GM12874 (cell line): ENCODE results near the gene STK39.

Experiments
- TF ChIP-seq, protein P1 (sequence below): IDR thresholded peaks from 2 replicates; pipeline ENCODE4 v1.5.1; 2011; ENCODE audit warnings: low read depth, mild to moderate bottlenecking, control low read depth, low read length, moderate library complexity; ENCODE audit not compliant: insufficient read depth

STK39 gene

DNA sequence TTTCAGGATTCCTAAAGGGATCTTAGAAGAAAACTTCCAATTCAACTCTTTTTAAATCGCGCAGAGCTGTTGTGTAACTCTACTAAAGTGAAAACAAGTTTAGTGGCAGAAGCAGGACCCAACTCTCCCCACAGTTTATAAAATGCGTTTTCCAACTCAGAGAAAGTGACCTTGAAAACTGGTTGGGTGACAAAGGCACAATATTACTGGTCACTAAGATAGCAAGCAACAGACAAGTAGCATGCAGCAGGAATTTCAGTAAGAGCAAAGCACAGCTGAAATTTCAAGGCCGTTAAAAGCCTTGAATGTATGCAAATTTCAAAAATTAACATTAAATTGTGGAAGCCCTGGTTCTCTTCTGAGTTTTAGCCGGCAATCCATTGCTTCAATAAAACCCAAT is 66.9 kb downstream of the STK39 start:
- TF ChIP-seq, protein P1, sequence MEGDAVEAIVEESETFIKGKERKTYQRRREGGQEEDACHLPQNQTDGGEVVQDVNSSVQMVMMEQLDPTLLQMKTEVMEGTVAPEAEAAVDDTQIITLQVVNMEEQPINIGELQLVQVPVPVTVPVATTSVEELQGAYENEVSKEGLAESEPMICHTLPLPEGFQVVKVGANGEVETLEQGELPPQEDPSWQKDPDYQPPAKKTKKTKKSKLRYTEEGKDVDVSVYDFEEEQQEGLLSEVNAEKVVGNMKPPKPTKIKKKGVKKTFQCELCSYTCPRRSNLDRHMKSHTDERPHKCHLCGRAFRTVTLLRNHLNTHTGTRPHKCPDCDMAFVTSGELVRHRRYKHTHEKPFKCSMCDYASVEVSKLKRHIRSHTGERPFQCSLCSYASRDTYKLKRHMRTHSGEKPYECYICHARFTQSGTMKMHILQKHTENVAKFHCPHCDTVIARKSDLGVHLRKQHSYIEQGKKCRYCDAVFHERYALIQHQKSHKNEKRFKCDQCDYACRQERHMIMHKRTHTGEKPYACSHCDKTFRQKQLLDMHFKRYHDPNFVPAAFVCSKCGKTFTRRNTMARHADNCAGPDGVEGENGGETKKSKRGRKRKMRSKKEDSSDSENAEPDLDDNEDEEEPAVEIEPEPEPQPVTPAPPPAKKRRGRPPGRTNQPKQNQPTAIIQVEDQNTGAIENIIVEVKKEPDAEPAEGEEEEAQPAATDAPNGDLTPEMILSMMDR: no peak

GRCh38 chr2:168179592-168179991 is 67.8 kb downstream of the STK39 start:
- TF ChIP-seq, protein P1: no peak

DNA sequence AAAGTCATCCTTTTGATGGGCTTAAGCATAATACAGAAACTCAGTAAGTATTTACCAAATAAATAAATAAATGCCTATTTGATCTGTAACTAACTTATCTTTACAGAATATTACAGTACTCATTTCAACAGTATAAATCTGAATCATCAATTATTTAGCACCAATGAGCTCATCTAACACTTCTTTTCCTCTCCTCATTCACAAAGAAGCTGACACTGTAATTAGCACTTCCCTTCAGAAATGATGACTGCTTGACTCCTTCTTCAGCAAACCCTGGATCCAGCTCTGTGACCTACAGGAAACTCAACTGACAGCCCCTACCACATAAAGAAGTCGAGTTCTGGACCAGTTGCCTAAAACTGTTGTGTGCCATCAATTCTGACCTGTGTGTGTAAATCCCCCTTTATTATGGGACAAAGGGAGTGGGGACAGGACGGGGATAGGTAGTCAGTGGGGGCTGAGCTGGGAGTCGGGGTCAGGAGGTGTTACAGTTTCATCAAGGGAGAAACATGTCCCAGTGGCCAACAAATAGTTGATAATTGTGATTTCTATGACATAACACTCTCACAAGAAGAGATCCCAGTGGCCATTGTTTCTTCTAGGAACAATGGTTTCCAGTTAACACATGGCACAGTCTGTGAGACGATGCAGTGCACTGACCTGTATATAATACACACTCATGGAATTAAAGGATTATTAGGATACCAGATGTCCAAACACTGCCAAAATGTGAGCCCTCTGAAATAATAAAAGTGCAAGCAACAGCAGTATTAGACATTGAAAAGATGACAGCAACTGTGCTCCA is 68.7 kb downstream of the STK39 start:
- TF ChIP-seq, protein P1: no peak

DNA sequence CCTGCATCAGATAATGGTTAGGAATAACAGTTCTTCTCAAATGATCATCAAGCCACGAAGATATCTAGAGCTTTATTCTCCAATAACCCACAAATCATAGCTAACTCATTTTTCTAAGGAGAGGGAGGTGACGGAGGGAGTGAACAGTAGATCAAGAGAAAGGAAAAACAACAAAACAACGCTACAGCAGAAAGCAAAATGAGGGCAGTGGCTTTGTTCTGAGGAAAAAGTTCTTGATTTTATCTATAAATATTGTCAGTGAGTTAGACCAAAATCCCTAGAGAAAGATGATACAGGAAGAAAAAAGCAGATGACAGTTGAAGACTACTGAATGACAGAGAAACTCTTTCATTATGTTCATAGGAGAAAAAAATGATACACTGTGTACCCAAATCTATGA is 71.0 kb downstream of the STK39 start:
- TF ChIP-seq, protein P1: no peak

DNA sequence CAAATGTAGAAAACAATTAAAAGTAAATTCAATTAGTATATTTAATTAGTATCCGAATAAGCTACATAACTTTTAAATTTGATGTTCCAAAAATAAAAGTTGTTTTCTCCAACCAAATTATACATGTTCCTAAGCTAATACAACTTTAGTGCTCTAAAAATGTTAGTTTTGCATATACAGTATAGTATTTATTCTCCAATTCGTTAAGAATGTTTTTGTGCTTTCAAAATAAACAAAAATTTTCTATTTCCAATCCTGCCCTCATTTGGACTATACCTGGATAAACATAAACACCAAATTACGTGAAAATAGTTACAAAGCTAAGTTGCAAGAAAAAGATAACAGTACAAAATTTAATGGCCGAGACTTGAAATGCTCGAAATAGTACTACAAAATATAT is 71.9 kb downstream of the STK39 start:
- TF ChIP-seq, protein P1: no peak

DNA sequence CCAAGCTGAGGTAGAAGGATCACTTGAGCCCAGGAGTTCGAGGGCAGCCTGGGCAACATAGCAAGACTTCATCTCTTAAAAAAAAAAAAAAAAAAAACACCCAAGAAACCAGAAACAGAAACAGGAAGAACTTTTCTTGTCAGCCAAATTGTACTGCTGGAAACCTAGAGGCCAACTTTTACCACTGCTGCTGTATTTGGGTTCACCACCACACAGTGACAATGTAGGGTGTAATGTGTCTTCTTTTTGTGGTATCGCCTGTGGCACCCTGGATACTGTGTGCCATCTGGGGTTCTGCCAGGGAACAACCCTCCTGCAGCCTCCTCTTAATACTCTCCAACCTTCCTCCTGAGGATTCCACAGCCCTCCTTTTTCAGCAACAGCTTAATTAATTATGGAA is 72.6 kb downstream of the STK39 start:
- TF ChIP-seq, protein P1: no peak

DNA sequence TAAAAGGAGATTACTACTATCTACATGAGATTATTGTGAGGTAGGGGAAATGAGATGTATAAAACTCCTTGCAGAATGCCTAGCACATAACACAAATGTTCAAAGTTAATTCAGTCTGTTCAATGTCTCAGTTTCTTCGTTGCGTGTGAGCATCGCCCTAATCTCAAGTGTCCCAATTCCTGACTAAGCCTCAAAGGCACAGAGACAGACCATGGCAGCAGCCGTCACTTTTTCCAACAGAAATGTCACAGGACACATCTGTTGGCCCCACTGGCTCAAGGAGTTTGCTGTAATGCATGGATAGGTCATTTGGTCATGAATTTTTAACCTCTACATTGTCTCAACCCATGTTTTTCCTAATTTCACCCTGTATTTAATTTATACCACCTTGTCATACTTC is 75.3 kb downstream of the STK39 start:
- TF ChIP-seq, protein P1: no peak
